22Rv1 (cell line): ENCODE results near the gene ATP10A.

ENCODE experiments used
- H3K27ac ChIP-seq: fragments of 450-650 bp; 2 replicates; pipeline ENCODE4 v1.5.1; 2017
- ZFX ChIP-seq: fragments of 450-650 bp; IDR thresholded peaks from 2 replicates; pipeline ENCODE4 v1.6.1; 2017; ENCODE audit warnings: antibody characterized with exemption, borderline replicate concordance
- TF ChIP-seq, protein P1 (sequence below): fragments of 450-650 bp; IDR thresholded peaks from 2 replicates; pipeline ENCODE4 v1.5.1; 2017; ENCODE audit warnings: mild to moderate bottlenecking

Gene ATP10A

DNA sequence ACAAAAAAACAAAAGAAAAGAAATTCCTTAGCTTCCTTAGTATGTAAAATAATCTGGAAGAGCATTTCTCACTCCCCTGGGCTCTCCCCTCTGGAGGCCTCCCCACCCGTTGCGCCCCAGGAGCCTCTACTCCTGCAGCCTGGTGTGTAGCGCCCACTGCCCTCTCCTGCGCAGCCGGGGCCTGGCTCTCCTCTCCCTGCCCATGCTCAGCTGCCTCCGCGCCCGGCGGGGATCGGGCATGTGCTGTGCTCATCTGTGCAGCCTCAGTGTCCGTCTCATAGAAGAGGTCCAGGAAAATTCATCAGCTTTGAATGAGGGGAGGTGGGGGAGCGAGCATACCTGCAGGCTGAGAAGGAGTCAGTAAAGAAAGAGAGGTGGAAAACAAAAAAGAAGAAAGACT is 203.9 kb downstream of the ATP10A start:
- no peak for TF ChIP-seq ZFX
- TF ChIP-seq, protein P1, sequence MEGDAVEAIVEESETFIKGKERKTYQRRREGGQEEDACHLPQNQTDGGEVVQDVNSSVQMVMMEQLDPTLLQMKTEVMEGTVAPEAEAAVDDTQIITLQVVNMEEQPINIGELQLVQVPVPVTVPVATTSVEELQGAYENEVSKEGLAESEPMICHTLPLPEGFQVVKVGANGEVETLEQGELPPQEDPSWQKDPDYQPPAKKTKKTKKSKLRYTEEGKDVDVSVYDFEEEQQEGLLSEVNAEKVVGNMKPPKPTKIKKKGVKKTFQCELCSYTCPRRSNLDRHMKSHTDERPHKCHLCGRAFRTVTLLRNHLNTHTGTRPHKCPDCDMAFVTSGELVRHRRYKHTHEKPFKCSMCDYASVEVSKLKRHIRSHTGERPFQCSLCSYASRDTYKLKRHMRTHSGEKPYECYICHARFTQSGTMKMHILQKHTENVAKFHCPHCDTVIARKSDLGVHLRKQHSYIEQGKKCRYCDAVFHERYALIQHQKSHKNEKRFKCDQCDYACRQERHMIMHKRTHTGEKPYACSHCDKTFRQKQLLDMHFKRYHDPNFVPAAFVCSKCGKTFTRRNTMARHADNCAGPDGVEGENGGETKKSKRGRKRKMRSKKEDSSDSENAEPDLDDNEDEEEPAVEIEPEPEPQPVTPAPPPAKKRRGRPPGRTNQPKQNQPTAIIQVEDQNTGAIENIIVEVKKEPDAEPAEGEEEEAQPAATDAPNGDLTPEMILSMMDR: no peak
- H3K27ac ChIP-seq: no peak overlapping the region

- no peak overlapping the region for H3K27ac ChIP-seq
- TF ChIP-seq, protein P1: no peak
- no peak for TF ChIP-seq ZFX
Measured at GRCh38 chr15:25658560-25658959, 204.6 kb downstream of the ATP10A start.

DNA sequence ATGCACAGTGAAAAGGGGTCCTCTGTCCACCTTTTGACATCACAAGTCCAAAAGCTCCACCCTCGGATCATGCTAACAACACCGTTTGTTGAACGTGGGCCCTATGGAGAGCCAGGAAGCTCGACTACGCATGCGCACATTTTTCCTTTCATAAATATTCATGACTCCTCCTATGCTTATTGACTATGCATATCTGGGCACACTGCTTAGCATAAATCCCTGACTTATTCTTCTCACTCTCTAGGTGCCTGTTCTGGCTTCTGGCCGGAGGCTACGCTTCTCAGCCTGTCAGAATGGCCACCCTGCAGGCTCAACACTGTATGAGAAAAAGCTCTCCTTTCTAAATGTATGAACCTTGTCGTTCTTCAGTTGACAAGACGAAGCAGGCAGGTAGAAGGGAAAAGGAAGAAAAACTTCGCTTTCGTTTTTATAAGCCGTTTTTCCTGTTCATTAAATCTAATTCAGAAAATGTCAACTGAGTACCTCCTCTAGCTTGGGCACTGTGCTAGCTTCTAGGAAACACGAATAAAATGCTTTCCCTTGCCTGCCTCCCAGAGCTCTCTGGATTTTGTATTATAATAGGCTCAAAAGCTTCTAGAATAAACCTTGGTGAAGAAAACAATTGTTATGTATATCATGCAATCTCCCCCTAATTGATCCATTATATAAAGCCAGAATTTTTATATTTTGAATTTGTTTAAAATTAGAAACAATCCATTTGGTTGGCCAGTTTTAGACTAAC is 207.7 kb downstream of the ATP10A start:
- TF ChIP-seq ZFX: no peak
- TF ChIP-seq, protein P1: no peak
- H3K27ac ChIP-seq: no peak overlapping the region

GRCh38 chr15:25653371-25653770 is 209.8 kb downstream of the ATP10A start:
- H3K27ac ChIP-seq: no peak overlapping the region
- TF ChIP-seq, protein P1: no peak
- TF ChIP-seq ZFX: no peak

DNA sequence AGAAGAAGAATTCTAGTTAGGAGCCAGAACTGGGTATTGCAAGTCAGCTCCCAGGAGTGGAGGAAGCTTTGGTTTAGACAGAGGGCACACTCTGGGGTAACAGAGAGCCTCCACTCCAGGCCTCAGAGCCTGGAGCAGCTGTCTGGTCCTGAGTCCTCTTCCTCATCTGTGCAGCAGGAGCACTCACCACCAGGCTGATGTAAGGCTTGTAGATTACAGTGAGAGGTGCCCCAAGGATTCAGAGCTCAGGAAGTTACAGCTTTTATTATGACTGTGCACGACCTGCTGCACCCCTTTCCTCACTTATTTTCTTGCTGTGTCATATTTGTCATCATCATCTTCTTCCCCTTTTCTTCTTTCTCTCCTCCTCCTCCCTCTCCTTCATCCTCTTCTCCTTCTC is 210.4 kb downstream of the ATP10A start:
- H3K27ac ChIP-seq: no peak overlapping the region
- TF ChIP-seq, protein P1: no peak
- TF ChIP-seq ZFX: no peak

DNA sequence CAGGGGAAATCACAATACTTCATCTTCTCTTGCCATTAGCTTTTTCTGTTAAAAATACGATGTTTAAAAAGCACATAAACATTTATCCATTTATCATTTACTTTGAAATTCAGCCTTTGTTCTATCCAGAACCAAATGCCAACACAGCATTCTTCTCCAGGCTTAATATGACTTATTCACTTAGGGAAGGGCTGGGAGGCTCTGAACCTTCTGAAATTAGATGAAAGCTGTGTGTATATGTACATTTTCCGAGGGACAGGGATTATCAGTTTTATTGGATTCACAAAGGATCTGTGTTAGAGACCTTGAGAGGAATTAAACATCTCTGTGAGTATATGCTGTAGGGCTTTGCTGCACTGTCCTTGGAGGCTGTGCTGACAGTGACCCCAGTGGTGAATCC is 213.7 kb downstream of the ATP10A start:
- H3K27ac ChIP-seq: no peak overlapping the region
- no peak for TF ChIP-seq ZFX
- TF ChIP-seq, protein P1: no peak

DNA sequence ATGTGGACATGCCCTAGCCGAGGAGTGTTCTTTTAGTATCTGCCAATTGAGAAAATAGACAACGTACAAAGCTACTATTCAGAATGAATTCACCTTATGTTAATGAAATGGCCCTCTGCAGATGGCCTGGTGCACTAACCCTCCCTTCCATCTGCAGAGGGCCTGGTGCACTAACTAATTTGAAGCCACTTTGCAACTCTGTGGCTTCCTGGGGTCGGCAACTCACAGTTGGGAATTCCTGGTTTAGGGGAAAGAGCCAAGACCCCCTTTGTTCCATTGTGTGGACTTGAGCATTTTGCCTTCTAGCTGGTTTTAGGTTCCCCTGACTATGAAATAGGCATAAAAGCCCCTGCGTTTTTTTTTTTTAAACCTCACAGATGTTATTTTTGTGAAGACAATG is 220.0 kb downstream of the ATP10A start:
- H3K27ac ChIP-seq: no peak overlapping the region
- TF ChIP-seq, protein P1: no peak
- TF ChIP-seq ZFX: no peak
